GM12875 (cell line): ENCODE results near the gene DMPK.

Experiments used
- H3K4me3 ChIP-seq: one replicate; pipeline ENCODE4 v1.5.1; 2011; ENCODE audit warnings: low read depth, low read length, control low read depth
- TF ChIP-seq, protein P1 (sequence below): IDR thresholded peaks from 2 replicates; pipeline ENCODE4 v1.5.1; 2011; ENCODE audit warnings: low read depth, mild to moderate bottlenecking, control low read depth, inconsistent platforms, low read length, moderate library complexity, borderline replicate concordance; ENCODE audit not compliant: insufficient read depth

DMPK gene

DNA sequence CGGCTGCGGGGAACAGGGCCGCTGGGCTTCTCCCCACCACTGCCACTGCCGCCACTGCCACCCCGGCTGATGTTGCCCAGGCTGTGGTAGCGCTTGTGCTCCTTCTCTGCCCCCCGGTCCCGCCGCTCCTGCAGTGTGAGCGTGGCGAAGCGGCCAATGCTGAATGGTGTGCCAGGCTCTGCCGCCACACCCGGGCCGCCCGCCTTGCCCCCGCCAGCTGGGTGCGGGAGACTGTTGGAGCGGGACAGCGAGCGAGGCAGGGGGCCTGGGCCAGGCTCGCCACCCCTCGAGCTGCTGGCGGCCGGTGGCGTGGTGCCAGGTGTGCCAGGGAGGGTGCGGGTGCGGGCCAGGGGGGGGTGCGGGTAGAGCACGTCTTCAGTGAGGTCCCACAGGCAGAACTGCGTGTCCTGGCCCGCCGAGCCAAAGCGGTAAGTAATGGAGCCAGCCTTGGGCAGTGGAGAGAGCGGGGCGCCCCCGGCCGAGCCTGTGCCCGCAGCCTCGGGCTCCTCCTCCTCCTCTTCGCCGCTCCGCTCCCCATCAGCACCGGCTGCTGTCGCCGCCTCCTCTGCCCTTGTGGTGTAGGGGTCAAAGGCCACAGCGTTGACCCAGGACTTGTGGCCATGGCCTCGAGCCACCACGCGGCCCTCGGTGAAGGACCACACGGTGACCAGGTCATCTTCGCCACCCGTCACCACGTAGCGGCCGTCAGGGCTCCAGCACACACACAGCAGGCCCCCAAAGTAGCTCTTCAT lies 3.7 kb upstream of the DMPK start:
- H3K4me3 ChIP-seq = no peak overlapping the region
- TF ChIP-seq, protein P1, sequence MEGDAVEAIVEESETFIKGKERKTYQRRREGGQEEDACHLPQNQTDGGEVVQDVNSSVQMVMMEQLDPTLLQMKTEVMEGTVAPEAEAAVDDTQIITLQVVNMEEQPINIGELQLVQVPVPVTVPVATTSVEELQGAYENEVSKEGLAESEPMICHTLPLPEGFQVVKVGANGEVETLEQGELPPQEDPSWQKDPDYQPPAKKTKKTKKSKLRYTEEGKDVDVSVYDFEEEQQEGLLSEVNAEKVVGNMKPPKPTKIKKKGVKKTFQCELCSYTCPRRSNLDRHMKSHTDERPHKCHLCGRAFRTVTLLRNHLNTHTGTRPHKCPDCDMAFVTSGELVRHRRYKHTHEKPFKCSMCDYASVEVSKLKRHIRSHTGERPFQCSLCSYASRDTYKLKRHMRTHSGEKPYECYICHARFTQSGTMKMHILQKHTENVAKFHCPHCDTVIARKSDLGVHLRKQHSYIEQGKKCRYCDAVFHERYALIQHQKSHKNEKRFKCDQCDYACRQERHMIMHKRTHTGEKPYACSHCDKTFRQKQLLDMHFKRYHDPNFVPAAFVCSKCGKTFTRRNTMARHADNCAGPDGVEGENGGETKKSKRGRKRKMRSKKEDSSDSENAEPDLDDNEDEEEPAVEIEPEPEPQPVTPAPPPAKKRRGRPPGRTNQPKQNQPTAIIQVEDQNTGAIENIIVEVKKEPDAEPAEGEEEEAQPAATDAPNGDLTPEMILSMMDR = no peak

DNA sequence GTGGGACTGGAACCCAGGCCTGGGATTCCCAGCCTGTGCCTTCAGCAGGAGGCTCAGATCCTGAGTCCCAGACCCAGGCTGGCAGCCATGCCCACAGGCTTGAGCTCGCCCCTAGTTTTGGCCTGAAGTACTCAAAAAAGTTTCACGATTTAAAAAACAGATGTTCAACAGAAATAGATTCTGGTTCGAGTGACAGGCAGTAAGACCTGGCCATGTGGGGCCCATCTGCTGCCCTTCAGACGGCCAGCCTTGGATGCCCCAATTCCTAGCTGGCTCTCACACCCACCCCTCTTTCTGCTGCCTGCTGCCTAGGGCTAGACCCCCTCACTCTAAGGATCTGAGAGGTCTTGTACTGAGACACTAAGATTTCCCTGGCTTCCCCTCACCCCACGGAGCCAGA lies 2.8 kb upstream of the DMPK start:
- no peak overlapping the region for H3K4me3 ChIP-seq
- TF ChIP-seq, protein P1 = no peak

DNA sequence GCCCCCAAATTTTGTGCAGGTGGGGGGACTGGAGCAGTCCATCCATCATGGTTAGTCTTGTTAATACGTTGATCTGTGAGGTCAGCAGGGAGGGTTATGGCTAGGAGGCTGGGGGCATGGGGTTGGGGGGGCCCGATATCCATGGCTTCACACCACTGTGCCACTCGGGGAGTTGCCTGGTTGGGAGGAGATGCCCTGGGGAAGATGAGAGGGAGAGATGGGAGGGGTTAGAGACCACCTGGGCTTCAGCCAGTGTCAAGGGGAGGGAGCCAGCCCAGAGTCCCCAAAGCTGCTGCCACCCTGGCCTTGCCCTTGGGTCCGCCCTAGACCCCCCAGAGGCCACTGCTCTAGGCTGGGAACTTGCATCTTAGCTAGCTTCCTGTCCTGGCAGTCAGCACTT lies 1.8 kb upstream of the DMPK start:
- TF ChIP-seq, protein P1 = no peak
- no peak overlapping the region for H3K4me3 ChIP-seq

DNA sequence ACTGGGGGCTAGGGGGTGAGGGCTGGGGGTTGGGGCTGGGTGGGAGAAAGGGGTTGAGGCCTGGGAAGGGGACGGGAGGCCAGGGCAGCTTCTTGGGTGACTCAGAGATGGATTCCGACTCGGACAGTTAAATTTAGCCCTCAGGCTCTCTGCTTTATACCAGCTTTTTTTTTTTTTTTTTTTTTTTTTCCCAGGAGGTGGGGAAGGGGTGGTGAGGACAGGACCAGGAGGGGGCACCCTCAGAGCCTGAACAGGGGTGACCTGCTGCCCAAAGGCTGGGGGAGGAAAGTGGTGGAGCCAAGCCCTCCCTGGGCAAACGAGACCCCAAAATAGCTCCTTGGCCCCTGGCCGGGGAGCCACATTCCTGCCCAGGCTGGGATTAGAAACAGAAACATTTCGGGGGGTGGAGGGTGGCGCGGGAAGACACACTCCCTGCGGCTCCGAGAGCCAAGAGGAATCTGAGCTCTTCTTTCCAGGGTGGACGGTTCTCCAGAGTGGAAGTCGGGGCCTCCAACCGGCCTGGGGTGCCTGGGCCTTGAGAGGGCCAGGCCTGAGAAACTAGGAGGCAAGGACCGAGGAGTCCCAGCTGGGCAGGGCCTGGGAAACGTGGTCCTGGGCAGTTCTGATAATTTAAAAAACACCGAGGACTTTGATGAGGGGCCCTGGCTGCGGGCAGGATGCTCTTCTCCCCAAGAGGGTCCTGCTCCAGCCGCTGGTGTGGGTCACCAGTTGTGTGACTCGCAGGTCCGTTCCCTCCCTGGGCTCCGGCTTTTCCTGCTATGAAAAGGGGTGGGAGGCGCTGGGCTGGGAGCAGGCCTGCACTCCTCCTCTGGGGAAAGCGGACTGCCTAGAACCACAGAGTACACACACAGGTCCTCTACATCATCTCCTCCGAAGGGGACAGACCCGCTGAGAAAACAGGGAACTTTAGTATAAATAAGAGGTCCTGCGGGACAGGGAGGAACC lies 813 bp upstream of the DMPK start:
- no peak overlapping the region for H3K4me3 ChIP-seq
- TF ChIP-seq, protein P1 = no peak

DNA sequence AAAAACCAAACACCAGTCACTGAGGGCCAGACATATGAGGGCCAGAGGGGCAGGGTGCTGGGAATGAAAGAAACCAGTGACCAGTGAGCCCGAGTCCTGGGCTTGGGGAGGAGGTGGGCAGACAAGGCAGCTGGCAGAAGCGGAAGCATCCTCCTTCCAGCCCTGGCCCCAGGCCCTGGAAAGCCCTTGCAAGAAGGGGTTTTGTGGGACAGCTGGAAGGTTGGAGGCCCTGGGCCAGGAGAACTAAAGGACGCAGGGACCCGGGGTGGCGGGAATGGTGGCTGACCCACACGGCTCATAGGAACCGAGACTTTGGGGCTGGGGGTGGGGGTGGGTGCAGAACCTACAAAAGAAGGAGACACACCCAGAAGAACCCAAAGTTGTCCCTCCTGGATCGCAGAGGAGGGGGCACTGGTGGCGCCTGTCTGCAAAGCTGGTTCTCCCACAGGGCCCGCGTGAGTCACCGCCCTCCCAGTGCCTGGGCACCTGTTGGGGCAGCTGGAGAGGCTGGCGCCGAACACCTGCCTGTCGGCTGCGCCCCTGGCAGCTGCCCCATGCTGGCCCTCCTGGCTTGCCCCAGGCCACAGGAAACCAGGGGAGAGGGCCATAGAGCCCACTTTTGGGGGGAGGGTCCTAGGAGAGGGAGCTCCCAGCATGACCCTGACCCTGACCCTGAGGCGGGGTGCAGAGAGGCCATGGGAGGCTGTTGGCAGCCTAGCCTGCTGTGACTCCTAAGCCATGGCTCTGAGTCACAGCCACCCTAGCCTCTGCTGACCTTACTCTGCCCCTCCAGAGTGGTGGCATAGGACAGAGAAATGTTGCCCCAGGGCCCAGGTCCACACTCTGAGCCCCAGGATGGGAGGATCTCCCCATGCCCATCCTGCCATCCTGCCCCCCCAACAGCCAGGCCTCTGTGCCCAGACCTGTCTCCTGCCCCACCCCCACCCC lies 802 bp downstream of the DMPK start:
- TF ChIP-seq, protein P1 = no peak
- no peak overlapping the region for H3K4me3 ChIP-seq

DNA sequence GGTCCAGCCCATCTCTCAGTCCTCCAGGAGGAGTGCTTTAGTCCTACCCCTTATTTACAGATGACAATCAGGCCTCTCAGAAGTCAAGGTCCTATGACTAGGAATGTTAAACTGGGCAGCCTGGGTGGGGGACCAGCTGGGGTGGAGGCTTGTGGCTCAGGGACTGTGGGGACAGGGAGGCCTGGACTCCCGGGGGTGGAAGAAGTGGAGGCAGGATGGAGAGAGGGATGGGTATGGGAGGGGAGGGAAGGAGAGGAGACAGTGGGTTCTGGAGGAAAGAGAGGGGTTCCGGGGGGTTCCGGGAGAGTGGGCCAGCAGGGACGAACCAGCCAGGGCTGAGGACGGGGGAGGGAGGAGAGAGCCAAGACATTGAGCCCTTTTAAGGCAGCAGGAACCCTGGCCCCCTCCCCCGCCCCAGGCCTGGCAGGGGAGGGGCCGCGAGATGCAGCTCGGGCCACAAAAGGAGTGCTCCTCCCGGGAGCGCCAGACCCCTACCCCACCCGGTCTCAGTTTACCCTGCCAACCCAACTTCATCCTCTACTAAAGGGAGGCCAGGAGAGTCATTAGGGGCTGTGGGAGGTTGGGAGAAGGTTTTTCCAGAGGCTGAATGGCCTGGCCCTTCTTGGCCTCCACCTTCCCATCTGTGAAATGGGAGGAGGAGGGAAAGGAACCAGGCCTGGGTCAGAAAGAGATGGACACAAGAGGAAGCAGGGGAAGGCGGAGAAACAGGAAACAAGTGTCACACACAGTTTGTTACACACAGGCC lies 1.7 kb downstream of the DMPK start:
- H3K4me3 ChIP-seq = no peak overlapping the region
- TF ChIP-seq, protein P1 = no peak
